Sigmoid colon (tissue), 3 donors: Measurements from ENCODE around the gene PCNT.

Source experiments
- POLR2A ChIP-seq, 2 donors: fragments of 450-650 bp; IDR thresholded peaks; one replicate each; pipeline ENCODE4 v1.6.1; 2016; ENCODE audit warnings: antibody characterized with exemption in 2 of 2, mild to moderate bottlenecking in 2 of 2, moderate library complexity in 2 of 2
- TF ChIP-seq, protein P1 (sequence below), 4 experiments: fragments of 450-650 bp in 3 of 4; fragments of 200-600 bp in 1 of 4; IDR thresholded peaks; one replicate each; pipeline ENCODE4 v1.5.1; 2016 to 2019; ENCODE audit warnings: antibody characterized with exemption in 4 of 4, mild to moderate bottlenecking in 3 of 4, moderate library complexity in 2 of 4

DNA sequence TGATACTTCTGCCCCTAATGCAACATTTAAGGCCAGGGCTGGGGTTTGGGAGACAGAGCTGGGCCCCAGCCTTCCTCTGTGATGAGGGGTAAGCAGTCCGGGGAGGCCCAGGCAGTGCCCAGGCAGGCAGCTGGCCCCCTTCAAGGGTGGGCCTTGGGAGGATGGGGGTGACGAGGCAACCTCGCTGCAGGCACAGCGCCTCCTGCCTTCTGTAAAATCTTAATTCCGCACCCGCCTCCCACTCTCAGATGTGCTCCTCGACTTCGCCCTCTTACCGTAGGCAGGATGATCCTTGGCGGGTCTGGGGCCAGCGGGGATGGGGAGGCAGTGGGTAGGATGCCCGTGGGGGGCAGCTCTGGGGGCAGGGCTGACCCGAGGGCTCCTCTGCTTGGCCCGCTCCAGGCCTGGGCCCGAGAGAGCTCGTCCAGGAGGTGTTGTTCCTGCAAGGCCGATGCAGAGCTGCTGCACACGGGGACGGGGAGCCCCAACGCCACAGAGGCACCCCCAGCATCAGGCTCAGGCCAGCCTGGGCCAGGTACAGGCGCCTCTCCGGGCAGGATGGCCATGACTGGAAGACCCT, 9.4 kb upstream of the PCNT start:
- TF ChIP-seq, protein P1, sequence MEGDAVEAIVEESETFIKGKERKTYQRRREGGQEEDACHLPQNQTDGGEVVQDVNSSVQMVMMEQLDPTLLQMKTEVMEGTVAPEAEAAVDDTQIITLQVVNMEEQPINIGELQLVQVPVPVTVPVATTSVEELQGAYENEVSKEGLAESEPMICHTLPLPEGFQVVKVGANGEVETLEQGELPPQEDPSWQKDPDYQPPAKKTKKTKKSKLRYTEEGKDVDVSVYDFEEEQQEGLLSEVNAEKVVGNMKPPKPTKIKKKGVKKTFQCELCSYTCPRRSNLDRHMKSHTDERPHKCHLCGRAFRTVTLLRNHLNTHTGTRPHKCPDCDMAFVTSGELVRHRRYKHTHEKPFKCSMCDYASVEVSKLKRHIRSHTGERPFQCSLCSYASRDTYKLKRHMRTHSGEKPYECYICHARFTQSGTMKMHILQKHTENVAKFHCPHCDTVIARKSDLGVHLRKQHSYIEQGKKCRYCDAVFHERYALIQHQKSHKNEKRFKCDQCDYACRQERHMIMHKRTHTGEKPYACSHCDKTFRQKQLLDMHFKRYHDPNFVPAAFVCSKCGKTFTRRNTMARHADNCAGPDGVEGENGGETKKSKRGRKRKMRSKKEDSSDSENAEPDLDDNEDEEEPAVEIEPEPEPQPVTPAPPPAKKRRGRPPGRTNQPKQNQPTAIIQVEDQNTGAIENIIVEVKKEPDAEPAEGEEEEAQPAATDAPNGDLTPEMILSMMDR (IDR thresholded peaks at IDR 0.05) = no peak
- TF ChIP-seq POLR2A (IDR thresholded peaks at IDR 0.05) = no peak
